Pulmonary artery endothelial cell (primary cell): ENCODE results near the gene ZBTB3. TPM values are rescaled to one million over a fixed set of nuclear protein-coding genes. Genes with fewer than 3 reads are reported as not detected.
"Not testable (repeated sequence)": the region's sequence is repeated elsewhere in the genome, so short reads cannot be mapped to it uniquely, and the experiment has no call there.

Experiments used
- DNase-seq: peaks from one replicate; pipeline ENCODE4 v3.0.0-alpha.2; 2011; ENCODE audit warnings: low read depth, low spot score
- total RNA-seq: library from RNA; depleted of rRNA; stranded (reverse); fragments of >200 nt; gene quantifications from 2 replicates; pipeline ENCODE4 v1.2.3, GENCODE V29; 2014

ZBTB3 gene
- 8.7 and 12.1 TPM in 2 replicates for total RNA-seq

- peak; percentile 100 for DNase-seq
These were observed at the start of gene ZBTB3 for GRCh38 chr11:62753736-62754603. ZBTB3 (minus strand) TSS chr11:62754160; CDS start chr11:62753664, 496 bp downstream.

- DNase-seq, result no peak
These were observed 47.1 kb upstream of the ZBTB3 start for GRCh38 chr11:62801071-62801470.

GRCh38 chr11:62799486-62799885 is 45.5 kb upstream of the ZBTB3 start:
- DNase-seq, result no peak

GRCh38 chr11:62796281-62796680 is 42.3 kb upstream of the ZBTB3 start:
- DNase-seq, result no peak

- no peak for DNase-seq
These were observed 40.3 kb upstream of the ZBTB3 start for GRCh38 chr11:62794201-62794775.

- no peak for DNase-seq
These were observed 38.2 kb upstream of the ZBTB3 start for GRCh38 chr11:62792202-62792575.

- no peak for DNase-seq
These were observed 37.7 kb upstream of the ZBTB3 start, which contains the start of gene TMEM223 for GRCh38 chr11:62791501-62792201. TMEM223 (minus strand) TSS chr11:62792006; CDS start chr11:62791994, 12 bp downstream.

GRCh38 chr11:62789576-62789975 is 35.6 kb upstream of the ZBTB3 start:
- no peak for DNase-seq

- DNase-seq, result no peak
These were observed 35.0 kb upstream of the ZBTB3 start for GRCh38 chr11:62788991-62789390.

GRCh38 chr11:62787005-62787759 is 33.2 kb upstream of the ZBTB3 start, which contains the start of gene TMEM179B:
TMEM179B (plus strand) TSS chr11:62787402; CDS start chr11:62787432, 30 bp downstream.
- peak; percentile 91 for DNase-seq

- no peak for DNase-seq
These were observed 32.5 kb upstream of the ZBTB3 start for GRCh38 chr11:62786318-62787004.

GRCh38 chr11:62782753-62783152 is 28.8 kb upstream of the ZBTB3 start:
- DNase-seq, result no peak

GRCh38 chr11:62778441-62778840 is 24.5 kb upstream of the ZBTB3 start:
- no peak for DNase-seq

- no peak for DNase-seq
These were observed 23.4 kb upstream of the ZBTB3 start for GRCh38 chr11:62777389-62777788.

GRCh38 chr11:62775646-62776045 is 21.7 kb upstream of the ZBTB3 start:
- DNase-seq, result no peak

- no peak for DNase-seq
These were observed 20.4 kb upstream of the ZBTB3 start for GRCh38 chr11:62774407-62774806.

GRCh38 chr11:62771144-62772021 is 17.4 kb upstream of the ZBTB3 start, which contains the start of gene TAF6L:
TAF6L (plus strand) TSS chr11:62771396; CDS start chr11:62775784, 4,388 bp downstream.
- DNase-seq, result peak; percentile 88

GRCh38 chr11:62770778-62771143 is 16.8 kb upstream of the ZBTB3 start:
- DNase-seq, result no peak

- not testable (repeated sequence) for DNase-seq
These were observed 6.9 kb upstream of the ZBTB3 start for GRCh38 chr11:62760867-62761227.
